Measurements from ENCODE around the gene RPP25L. TPM values are rescaled to one million over a fixed set of nuclear protein-coding genes. Genes with fewer than 3 reads are reported as not detected.
"Not testable (repeated sequence)": the region's sequence is repeated elsewhere in the genome, so short reads cannot be mapped to it uniquely, and the experiment has no call there.

The RPP25L gene
- total RNA-seq, 2 donors from 2014 or later, result 36.4 to 40.7 TPM

DNA sequence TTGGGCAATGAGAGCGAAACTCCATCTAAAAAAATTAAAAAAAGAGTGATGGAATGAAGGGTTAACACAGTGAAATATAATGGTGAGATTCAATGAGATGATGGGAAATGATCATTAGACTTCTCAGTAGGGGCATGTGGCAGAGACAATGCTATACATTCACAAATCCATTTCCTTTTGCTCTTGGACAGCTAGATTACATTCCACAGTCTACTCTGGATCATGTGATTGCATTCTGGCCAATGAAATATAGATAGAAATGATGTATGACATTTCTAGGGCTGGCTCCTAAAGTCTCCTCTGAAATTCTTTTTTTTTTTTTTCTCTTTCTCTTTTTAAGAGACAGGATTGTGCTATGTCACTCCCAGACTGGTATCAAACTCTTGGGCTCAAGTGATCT lies 30.8 kb upstream of the RPP25L start:
- ATAC-seq, result no peak
- intact Hi-C loops (cut with DNase I, micrococcal nuclease), result no loop called here
- no peak for DNase-seq

DNA sequence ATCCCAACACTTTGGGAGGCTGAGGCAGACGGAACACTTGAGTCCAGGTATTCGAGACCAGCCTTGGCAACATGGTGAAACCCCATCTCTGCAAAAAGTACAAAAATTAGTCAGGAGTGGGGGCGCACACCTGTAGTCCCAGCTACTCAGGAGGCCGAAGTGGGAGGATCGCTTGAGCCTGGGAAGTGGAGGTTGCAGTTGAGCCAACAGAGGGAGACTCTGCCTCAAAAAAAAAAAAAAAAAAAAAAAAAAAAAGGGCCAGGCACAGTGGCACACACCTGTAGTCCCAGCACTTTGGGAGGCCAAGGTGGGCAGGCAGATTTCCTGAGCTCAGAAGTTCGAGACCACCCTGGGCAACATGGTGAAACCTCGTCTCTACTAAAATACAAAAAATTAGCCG lies 27.4 kb upstream of the RPP25L start:
- ATAC-seq; intact Hi-C loops (cut with DNase I, micrococcal nuclease); DNase-seq: not testable (repeated sequence)

DNA sequence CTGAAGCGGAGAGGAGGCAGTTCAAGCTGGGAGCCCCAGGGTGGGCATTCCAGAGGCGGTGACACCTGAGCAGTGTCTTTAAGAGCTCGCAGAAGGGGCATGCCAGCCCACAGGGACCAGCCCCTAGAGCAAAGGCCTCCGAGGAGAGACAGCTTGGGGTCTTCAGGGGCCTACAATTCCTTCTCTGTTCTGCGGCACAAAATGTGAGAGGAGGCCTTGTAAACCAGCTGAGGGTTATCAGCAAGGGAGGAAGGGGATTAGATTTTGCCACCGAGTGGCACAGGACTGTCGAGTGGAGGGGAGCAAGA lies 26.2 kb upstream of the RPP25L start:
- intact Hi-C loops (cut with DNase I, micrococcal nuclease), result no loop called here
- ATAC-seq (no peak), DNase-seq (no peak)

DNA sequence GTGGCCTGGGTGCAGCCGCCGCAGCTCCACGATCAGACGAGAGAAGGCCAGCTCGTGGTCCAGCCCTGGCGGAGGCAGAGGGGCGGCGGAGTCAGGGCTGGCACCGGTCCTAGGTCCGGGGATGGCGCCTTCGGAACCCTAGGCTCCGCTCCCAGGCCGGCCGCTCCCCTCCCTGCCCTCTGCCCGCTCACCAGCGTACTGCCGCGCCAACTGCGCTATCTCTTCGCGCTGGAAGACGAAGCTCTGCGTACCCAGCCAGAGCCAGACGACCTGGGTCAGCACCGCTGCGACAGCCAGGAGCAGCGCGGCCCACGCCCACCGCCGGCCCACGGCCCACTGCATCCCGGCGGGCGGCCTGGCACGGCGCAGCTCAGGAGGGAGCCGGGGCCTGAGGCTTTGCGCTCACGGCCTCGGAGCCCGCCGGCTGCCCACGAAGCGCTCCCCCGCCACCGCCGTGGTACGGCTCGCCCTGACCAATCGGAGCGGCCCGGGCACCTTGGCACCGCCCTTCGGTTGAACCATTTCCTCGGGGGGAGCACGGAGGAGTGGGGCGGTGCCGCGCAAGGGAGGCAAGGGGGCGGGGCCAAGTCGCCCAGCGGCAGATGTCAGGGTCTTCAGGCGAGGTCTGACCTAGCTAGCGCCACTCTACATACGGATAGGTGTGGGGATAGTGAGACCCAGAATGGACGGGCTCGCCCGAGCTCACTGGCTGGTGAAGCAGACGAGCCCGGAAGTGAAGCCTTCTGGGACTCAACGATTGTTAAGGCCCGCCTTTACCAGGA lies 25.6 kb upstream of the RPP25L start, which contains the start of gene SIGMAR1:
SIGMAR1 (minus strand) TSS at position 432 of the 782 bp plus-strand sequence; CDS start at position 342, 90 bp downstream.
- DNase-seq (peak; percentile 91 to 96), ATAC-seq (peak; percentile 94)
- intact Hi-C loops (cut with DNase I, micrococcal nuclease), result no loop called here

DNA sequence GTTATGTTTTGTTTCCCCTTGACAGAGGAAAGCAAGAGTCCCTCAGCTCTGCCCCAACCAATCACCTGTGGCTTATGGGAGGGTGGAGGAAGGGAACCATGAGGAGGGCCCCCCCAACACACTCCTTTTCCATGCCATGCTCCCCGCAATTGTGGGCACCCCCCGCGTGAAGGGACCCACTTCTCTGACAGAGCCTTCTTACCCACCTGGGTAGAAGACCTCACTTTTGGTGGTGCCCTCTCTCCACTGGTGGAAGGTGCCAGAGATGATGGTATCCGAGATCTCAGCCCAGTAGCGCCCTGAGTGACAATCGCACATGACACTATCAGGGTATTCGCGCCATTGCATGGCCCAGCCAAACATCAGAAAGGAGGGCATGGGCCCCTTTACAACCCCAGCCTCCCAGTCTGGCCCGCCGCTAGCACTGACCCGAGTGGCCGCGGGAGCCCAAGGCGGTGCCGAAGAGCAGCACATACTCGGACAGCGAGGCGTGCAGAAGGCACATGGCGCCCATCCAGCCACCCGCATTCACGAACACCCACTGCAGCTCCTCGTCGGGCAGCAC lies 25.0 kb upstream of the RPP25L start:
- peak in 1 of 2 donors; percentile 49 for DNase-seq
- ATAC-seq, result no peak
- intact Hi-C loops (cut with DNase I, micrococcal nuclease), result no loop called here

DNA sequence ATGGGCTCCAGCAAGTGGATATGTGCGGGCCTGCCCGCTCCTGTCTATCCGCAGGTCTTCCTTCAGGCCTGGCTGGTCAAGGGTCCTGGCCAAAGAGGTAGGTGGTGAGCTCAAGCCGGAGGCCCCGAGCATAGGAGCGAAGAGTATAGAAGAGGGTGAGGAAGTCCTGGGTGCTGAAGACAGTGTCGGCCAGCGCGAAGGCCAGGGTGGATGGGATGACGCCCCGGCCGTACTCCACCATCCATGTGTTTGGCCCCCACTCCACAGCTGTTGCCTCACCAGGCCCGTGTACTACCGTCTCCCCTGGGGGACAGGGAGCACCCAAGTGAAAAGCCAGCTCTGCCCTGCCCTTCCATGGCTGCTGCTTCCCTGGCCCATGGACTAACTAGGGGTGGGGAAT lies 23.7 kb upstream of the RPP25L start:
- intact Hi-C loops (cut with DNase I, micrococcal nuclease), result no loop called here
- no peak for ATAC-seq
- no peak for DNase-seq

DNA sequence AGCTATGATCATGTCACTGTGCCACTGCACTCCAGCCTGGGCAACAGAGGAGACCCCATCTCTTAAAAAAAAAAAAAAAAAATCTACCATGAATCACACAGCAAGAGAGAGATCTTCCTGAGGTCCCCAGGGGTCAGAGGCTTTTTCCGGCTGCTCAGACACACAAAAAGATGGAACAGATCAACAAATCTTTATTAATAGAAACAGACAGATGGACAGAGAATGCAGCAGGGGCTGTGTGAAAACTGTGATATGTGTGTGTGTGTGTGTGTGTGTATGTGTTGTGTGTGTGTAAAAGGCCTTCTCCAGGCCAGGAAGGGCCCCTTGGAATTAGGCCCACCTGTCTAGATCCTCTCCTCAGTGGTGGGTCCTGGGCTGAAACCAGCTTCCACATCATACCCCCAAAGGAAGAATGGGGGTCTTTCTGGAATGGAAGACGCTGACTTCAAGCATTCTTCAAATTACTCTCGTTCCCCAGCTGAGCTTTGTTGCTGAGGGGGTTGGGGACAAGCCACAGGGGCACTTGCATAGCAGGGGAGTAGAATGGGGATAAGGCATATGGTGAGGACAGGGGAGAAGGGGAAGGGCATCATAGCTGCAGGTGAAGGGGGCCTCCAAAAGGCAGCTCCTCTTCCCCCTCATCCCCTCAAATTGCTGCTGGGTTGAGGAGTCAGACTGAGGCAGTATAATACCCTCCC lies 22.8 kb upstream of the RPP25L start:
- DNase-seq (no peak), ATAC-seq (no peak)
- intact Hi-C loops (cut with DNase I, micrococcal nuclease), result no loop called here

DNA sequence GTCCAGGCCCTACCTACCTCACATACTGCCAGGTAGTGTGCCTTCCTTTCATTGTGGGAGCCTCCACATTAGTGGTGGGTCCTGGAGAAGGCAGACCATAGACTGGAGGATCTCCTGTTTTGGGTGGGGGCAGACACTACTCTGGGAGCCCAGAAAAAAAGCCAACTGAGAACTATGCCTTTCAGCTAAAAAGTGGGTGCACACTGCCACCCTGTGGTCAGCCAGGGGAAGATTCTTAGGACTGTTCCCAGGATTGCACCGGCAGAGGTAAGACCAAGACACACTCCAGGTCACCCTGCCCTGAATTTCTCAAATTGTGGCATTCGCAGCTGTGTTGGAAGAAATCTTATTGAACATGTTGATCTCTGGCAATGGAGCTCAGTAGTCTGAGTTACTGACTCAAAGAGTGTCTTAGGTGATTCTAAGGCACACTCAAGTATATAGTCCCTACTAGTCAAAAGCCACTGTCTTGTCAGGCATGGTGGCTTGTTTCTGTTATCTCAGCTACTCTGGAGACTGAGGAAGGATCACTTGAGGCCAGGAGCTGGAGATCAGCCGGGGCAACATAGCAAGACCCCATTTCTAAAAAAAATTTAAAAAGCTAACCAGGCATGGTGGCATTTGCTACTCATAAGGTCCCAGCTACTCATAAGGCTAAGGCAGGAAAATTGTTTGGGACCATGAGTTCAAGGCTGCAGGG lies 22.1 kb upstream of the RPP25L start:
- ATAC-seq (peak; percentile 20), DNase-seq (peak; percentile 57 to 66)
- intact Hi-C loops (cut with DNase I, micrococcal nuclease), result no loop called here

DNA sequence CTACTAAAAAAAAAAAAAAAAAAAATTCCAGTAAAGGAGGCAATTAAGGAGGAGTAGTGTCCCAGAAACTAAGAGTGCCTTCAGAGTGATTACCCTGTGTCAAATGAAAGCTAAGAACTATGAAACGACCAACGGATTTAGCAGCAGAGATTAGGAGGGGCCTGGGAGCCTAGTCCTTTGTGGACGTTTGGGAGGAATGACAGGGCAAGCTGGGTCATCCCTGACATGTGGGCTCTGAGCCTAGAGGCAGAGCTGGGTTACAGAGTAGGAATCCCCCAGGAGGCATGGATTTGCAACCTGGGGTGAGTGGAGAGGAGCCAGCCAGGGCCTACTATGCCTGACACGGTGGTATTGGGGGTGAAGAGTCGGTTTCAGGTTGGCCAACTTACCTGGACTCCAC lies 21.3 kb upstream of the RPP25L start:
- DNase-seq, result no peak
- intact Hi-C loops (cut with DNase I, micrococcal nuclease), result no loop called here
- no peak for ATAC-seq

DNA sequence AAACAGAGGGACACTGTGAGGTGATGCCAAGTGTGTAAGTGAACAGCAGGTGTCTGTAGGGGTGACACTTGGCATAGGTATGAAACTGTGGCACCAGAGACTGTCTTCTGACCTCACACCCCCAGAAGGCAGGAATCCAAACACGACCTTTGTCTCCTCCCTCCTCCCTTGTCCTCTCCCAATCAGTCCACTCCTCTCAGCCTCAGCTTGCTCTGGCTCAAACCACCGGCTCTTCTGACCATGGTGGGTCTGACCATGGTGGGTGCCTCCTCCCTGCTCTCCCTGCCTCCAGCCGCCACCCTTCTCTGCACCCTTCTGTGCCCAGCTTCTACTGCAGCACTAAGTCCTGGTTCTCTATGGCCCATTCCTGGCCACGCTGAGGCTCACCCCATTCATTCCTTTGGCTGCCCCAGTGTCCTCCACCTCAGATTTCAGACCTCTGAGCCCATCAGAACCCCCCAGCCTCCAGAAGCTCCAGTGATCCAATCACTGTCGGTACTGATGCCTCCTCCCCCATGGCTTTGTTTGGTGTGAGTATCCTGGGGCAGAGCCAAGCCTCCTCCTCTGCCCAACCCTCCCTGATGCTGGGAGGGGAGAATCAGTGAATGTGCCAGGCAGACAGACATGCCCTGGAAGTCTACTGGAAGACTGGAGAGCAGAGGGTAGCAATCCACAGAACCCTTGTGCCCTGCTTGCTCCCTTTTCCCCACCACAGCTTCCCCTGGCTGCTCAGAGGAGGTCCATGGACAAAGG lies 18.7 kb upstream of the RPP25L start:
- intact Hi-C loops (cut with DNase I, micrococcal nuclease), result no loop called here
- peak; percentile 61 for ATAC-seq
- DNase-seq, result no peak

DNA sequence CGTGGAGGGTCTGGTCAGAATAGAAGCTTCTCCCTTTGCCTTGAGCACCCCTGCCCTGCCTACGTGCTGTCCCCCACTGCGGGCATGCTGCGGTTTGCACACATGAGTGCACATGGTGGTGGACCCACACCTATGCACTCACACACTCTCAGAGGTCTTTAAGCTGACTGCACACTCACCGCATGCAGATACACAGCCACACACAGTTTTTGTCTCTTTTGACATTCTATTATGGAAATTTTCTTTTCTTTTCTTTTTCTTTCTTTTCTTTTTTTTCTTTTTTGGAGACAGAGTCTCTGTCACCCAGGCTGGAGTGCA lies 17.6 kb upstream of the RPP25L start:
- intact Hi-C loops (cut with DNase I, micrococcal nuclease), result no loop called here
- ATAC-seq (no peak), DNase-seq (no peak)

DNA sequence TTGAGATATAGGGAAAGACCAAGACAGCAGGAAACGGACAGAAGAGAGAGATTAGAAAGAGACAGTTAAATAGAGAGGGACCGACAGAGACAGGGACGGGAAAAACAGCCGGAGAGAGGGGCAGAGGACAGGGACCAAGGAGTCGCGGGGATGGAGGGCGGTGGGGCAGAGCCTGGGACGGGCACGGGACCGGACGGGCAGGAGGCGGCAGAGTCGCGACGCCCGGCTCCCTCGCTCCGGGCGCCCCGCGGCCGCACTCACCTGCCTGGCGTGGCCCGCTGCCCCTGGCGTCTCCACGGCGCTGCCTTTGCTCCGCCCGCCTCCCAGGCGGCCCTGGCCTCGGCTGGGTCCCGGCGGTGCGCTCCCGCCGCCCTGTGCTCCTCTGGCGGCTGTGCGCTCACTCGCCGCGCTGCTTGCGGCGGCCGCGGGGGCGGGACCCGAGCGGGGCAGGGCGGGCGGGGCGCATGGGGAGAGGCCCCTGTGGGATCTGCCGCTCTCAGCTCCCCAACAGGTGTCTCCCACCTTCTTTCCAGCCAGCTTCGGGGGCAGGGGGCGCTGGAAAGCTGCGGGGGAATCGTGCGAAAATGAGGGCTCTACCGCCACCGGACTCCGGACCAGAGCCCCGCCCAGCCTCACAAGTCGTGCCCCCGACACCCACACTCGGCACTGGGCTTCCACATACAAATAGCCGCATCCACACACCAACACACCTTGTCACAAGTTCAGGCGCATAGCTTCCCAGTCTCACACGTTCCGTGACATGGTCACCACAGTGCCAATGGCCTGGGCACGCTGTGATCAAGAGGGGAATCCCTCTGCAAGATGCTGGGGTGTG lies 17.0 kb upstream of the RPP25L start, which contains the start of gene ARID3C:
ARID3C (minus strand) TSS at position 411 of the 835 bp plus-strand sequence. CDS start 1,052 bp downstream, outside the sequence.
- intact Hi-C loops (cut with DNase I, micrococcal nuclease), result no loop called here
- peak; percentile 80 for ATAC-seq
- peak in 1 of 2 donors; percentile 58 for DNase-seq

DNA sequence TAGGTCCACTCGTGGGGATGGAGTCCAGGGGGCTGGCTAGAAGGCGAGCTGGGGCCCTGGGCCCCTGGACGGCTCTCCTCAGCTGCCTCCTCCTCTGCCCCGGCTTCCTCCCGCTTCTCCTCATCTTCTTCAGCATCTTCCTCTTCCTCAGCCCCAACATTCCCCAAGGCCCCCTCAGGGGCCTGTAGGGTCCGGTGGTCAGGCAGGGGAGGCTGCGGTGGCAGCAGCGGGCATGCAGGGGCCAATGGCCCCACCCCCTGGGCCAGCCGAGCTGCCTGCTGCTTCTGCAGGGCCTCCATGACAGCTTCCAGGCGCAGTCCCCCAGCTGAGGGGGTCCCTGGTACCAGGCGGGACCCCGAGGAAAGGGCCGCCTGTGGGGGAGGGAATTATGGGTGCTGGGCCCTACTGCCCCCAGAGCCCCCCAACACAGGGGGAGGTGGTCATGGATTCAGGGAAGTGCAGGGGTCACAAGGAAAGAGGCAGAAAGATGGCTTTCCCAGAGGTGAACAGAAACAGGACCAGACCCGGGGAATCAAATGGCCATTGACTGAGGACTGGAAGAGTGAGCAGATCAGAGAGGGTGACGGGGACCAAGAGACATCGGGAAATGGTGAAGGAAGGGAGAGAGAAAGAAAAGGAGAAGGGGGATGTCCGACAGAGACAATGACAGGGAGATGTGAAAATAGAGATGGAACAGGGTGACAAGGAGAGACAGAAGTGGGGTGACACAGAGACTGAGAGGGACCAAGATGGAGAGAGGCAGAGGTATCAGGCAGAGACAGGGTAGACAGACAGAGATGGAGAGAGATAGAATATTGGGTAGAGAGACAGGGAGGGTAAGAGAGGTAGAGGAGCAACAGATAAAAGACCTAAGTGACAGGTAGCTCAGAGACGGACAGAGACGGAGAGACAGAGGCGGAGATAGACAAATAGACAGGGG lies 16.1 kb upstream of the RPP25L start:
- intact Hi-C loops (cut with DNase I, micrococcal nuclease), result no loop called here
- no peak for DNase-seq
- no peak for ATAC-seq

DNA sequence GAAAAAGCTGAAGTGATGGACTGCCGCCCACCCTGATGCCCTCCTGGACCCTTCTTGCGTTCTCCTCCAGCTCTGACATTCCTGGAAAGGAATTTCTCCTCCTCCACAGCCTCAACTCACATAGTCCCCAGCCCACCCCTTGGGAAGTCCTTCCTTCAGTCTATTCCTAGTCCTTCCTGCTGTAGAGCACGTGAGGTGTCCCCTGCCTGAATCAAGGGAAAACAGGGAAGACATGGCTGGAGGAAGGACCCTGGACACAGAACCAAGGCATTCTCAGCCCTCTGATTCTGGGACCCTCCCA lies 13.2 kb upstream of the RPP25L start:
- intact Hi-C loops (cut with DNase I, micrococcal nuclease), result no loop called here
- ATAC-seq (no peak), DNase-seq (no peak)

DNA sequence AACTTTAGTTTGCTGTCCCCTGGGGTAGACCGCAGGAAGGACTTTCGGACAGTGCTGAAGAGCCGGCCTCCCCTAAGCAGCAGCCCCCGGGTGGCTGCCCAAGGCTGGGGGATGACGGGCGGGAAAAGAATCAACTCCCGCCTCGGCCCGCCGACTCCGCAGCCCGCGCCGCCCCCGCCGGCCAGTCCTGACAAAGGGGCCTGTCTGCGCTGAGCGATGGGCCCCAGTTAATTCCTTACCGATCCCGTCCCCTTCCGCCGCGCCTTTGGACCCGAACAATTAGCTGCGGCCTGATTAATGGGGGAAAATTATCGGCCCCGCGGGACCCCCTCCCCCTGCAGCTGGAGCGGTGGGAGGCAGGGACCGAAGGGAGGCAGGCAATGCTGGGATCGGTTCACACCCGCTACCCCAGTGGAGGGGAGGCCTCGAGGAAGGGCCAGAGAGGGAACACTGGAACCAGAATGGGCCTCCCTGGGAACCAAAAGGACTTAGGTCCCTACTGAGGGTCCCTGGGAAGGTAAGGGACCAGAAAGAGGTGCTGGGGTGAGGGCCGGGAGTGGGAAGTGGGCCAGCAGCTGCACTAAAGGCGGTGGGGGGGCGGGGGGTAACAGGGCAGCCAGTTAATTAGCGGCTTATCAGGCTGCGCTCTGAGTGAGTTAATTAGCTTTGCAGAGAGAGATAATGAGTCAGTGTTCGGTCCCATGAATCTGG lies 12.7 kb upstream of the RPP25L start:
- ATAC-seq (no peak), DNase-seq (no peak)
- intact Hi-C loops (cut with DNase I, micrococcal nuclease), result no loop called here

DNA sequence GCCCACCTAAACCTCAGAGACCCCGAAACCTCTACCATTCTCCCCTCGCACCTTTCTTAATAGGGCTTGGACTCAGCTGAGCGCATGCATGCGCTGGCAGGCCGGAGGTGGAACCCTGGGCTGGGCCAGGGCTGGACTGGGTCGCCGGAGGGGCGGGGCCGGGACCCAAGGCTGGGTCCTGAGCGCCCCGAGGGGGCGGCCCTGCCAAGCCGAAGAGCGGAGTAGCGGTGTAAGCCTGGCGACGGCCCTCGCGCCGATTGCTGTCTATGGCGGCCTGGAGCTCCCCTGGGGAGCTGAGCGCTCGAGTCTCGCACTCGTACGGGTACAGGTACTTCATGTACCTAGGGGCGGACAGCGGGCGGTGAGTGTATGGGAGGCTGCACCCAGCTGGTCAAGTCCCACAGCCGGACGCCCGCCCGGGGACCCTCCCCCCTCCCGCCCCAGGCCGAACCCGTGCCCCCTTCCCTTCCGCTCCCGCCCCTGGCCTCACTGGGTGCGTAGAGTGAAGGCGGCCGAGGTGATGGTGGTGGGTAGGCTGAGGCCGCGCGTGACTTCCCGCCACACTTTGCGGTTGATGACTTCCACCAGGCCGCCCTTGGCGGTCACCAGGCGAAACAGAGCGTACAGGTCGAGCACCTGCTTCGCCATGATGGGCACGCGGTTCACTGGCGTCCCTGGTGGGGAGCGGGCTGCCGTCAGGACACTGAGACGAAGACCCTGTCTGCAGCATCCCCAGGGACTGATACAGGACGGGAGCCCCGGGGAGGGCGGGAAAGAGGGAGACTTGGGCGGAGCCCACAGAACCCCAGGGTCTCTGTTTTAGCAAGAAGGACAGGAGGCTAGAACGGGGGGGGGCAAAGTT lies 11.7 kb upstream of the RPP25L start:
- intact Hi-C loops (cut with DNase I, micrococcal nuclease), result no loop called here
- DNase-seq (no peak), ATAC-seq (no peak)
